WTC11 (cell line): ENCODE results near the gene ZNF548. TPM values are rescaled to one million over a fixed set of nuclear protein-coding genes. Genes with fewer than 3 reads are reported as not detected.

Experiments
- ATAC-seq: fragments of 200-7000 bp; cut with Tn5 transposase; 2 replicates; pipeline ENCODE4 v1.10.0; 2021; ENCODE audit warnings: mild to moderate bottlenecking, moderate library complexity
- Bru-seq: library from RNA; stranded (reverse); fragments of 400-500 nt; gene quantifications from one replicate; lab custom pipeline; 2021; lab: Mats Ljungman, UMichigan
- CTCF ChIA-PET: fragments of 300-600 bp; sonication (Branson Sonifier 250); formaldehyde crosslinking; loops from one replicate; lab custom pipeline; 2021; ENCODE audit warnings: antibody characterized with exemption; lab: Charles Lee
- POLR2A ChIA-PET: fragments of 350-600 bp; sonication (Branson Sonifier 250); formaldehyde crosslinking; loops from one replicate; lab custom pipeline; 2021; ENCODE audit warnings: antibody characterized with exemption; lab: Charles Lee
- DNase-seq: peaks from one replicate; pipeline ENCODE4 v3.0.0; 2021; ENCODE audit warnings: low spot score
- H3K27ac Mint-ChIP-seq: 2 replicates; pipeline ENCODE4 v1.8.0; 2021; ENCODE audit warnings: mixed read lengths
- H3K27me3 Mint-ChIP-seq: 2 replicates; pipeline ENCODE4 v1.8.0; 2021; ENCODE audit warnings: low read depth, mild to moderate bottlenecking, moderate library complexity, mixed read lengths
- H3K36me3 Mint-ChIP-seq: 2 replicates; pipeline ENCODE4 v1.8.0; 2021; ENCODE audit warnings: mixed read lengths
- H3K4me1 Mint-ChIP-seq: 2 replicates; pipeline ENCODE4 v1.8.0; 2022; ENCODE audit warnings: mixed read lengths
- H3K4me3 Mint-ChIP-seq: 2 replicates; pipeline ENCODE4 v1.8.0; 2021; ENCODE audit warnings: mild to moderate bottlenecking, moderate library complexity, mixed read lengths
- H3K9me3 Mint-ChIP-seq: 2 replicates; pipeline ENCODE4 v1.8.0; 2021; ENCODE audit warnings: mixed read lengths
- CBFB ChIP-seq: sonication (generic); formaldehyde crosslinking; IDR thresholded peaks from 2 replicates; pipeline ENCODE4 v1.8.1; 2022; ENCODE audit warnings: mild to moderate bottlenecking, low read depth, missing genetic modification reagents
- CREM ChIP-seq: sonication (generic); formaldehyde crosslinking; IDR thresholded peaks from 2 replicates; pipeline ENCODE4 v1.8.1; 2022; ENCODE audit warnings: mild to moderate bottlenecking, missing genetic modification reagents, moderate library complexity
- ETV6 ChIP-seq: sonication (generic); formaldehyde crosslinking; IDR thresholded peaks from 2 replicates; pipeline ENCODE4 v1.8.1; 2022; ENCODE audit warnings: mild to moderate bottlenecking, missing genetic modification reagents
- FOXK1 ChIP-seq: sonication (generic); formaldehyde crosslinking; IDR thresholded peaks from 2 replicates; pipeline ENCODE4 v1.8.0; 2022; ENCODE audit warnings: mild to moderate bottlenecking, moderate library complexity, missing genetic modification reagents
- GABPB1 ChIP-seq: sonication (generic); formaldehyde crosslinking; IDR thresholded peaks from 2 replicates; pipeline ENCODE4 v1.8.1; 2023; ENCODE audit warnings: mild to moderate bottlenecking, missing genetic modification reagents
- GTF2I ChIP-seq: fragments of 250-450 bp; sonication (Bioruptor Pico); conservative IDR thresholded peaks from 2 replicates; pipeline ENCODE4 v1.4.0; 2021; ENCODE audit warnings: mild to moderate bottlenecking
- MAX ChIP-seq: sonication (generic); formaldehyde crosslinking; IDR thresholded peaks from 2 replicates; pipeline ENCODE4 v1.8.0; 2022; ENCODE audit warnings: mild to moderate bottlenecking, missing genetic modification reagents
- NFYB ChIP-seq: sonication (generic); formaldehyde crosslinking; conservative IDR thresholded peaks from 2 replicates; pipeline ENCODE4 v1.8.0; 2022; ENCODE audit warnings: low read depth, missing genetic modification reagents
- NR1H2 ChIP-seq: sonication (generic); formaldehyde crosslinking; IDR thresholded peaks from 2 replicates; pipeline ENCODE4 v1.9.0; 2021; ENCODE audit warnings: mild to moderate bottlenecking, moderate library complexity, missing genetic modification reagents
- NR3C1 ChIP-seq: sonication (generic); formaldehyde crosslinking; conservative IDR thresholded peaks from 2 replicates; pipeline ENCODE4 v1.8.1; 2023; ENCODE audit warnings: low read depth, mild to moderate bottlenecking, missing genetic modification reagents
- OVOL2 ChIP-seq: fragments of 250-450 bp; sonication (Bioruptor Pico); IDR thresholded peaks from 2 replicates; pipeline ENCODE4 v1.9.0; 2021; ENCODE audit warnings: mild to moderate bottlenecking, borderline replicate concordance
- TEAD1 ChIP-seq: sonication (generic); formaldehyde crosslinking; IDR thresholded peaks from 2 replicates; pipeline ENCODE4 v1.8.0; 2022; ENCODE audit warnings: mild to moderate bottlenecking, missing genetic modification reagents
- ZBTB21 ChIP-seq: sonication (generic); formaldehyde crosslinking; IDR thresholded peaks from 2 replicates; pipeline ENCODE4 v1.8.1; 2023; ENCODE audit warnings: mild to moderate bottlenecking, missing genetic modification reagents, borderline replicate concordance
- ZNF232 ChIP-seq: sonication (generic); formaldehyde crosslinking; IDR thresholded peaks from 2 replicates; pipeline ENCODE4 v1.8.0; 2022; ENCODE audit warnings: mild to moderate bottlenecking, missing genetic modification reagents
- ZNF317 ChIP-seq: sonication (generic); formaldehyde crosslinking; IDR thresholded peaks from 2 replicates; pipeline ENCODE4 v1.8.1; 2023; ENCODE audit warnings: low read depth, mild to moderate bottlenecking, moderate library complexity, missing genetic modification reagents, borderline replicate concordance
- ZNF396 ChIP-seq: fragments of 250-450 bp; sonication (Bioruptor Pico); IDR thresholded peaks from 2 replicates; pipeline ENCODE4 v1.8.0; 2021; ENCODE audit warnings: mild to moderate bottlenecking, moderate library complexity, borderline replicate concordance
- long read RNA-seq, 3 experiments: library from RNA in 1 of 3; library from capped mRNA in 1 of 3; library from polyadenylated mRNA in 1 of 3; unstranded in 2 of 3; stranded (forward) in 1 of 3; transcript quantifications; one replicate each; pipeline ENCODE4 v2.0.0, GENCODE V29; 2021
- total RNA-seq: library from RNA; stranded (reverse); gene quantifications from 3 replicates; pipeline ENCODE4 v1.2.3, GENCODE V29; 2021
- TF ChIP-seq, protein P1 (sequence below): sonication (generic); formaldehyde crosslinking; IDR thresholded peaks from 2 replicates; pipeline ENCODE4 v1.8.1; 2023; ENCODE audit warnings: mild to moderate bottlenecking, missing genetic modification reagents
- TF ChIP-seq, protein P2 (sequence below): fragments of 250-450 bp; sonication (Bioruptor Pico); IDR thresholded peaks from 2 replicates; pipeline ENCODE4 v2.1.2; 2022; ENCODE audit warnings: mild to moderate bottlenecking, moderate library complexity
- TF ChIP-seq, protein P3 (sequence below): sonication (generic); formaldehyde crosslinking; conservative IDR thresholded peaks from 2 replicates; pipeline ENCODE4 v1.8.1; 2023; ENCODE audit warnings: mild to moderate bottlenecking, low read depth, missing genetic modification reagents, moderate library complexity
- TF ChIP-seq, protein P4 (sequence below): fragments of 250-450 bp; sonication (Bioruptor Pico); IDR thresholded peaks from 2 replicates; pipeline ENCODE4 v1.9.0; 2021; ENCODE audit warnings: mild to moderate bottlenecking
- TF ChIP-seq, protein P5 (sequence below): sonication (generic); formaldehyde crosslinking; IDR thresholded peaks from 2 replicates; pipeline ENCODE4 v1.8.1; 2022; ENCODE audit warnings: mild to moderate bottlenecking, moderate library complexity, missing genetic modification reagents
- TF ChIP-seq, protein P6 (sequence below): sonication (generic); formaldehyde crosslinking; conservative IDR thresholded peaks from 2 replicates; pipeline ENCODE4 v1.8.1; 2022; ENCODE audit warnings: mild to moderate bottlenecking, missing genetic modification reagents
- TF ChIP-seq, protein P7 (sequence below): sonication (generic); formaldehyde crosslinking; IDR thresholded peaks from 2 replicates; pipeline ENCODE4 v1.8.1; 2022; ENCODE audit warnings: low read depth, missing genetic modification reagents, borderline replicate concordance

ZNF548 gene
- total RNA-seq (10.8 to 14.2 TPM (median 11.3 TPM) in 3 replicates), Bru-seq, nascent RNA (percentile 84 among the genes with signal in this experiment)
- long read RNA-seq, experiment 1, transcript ZNF548-201 (4 exons, 2,115 nt) = major isoform, 22 of 28 reads
- long read RNA-seq, experiment 1, partial matches to known transcripts = 2 of 28 reads
- long read RNA-seq, experiment 1, other reads (novel, unspliced or antisense) = 1 of 28 reads
- long read RNA-seq, experiment 2, partial matches to known transcripts = 1 of 5 reads
- long read RNA-seq, experiment 2, other reads (novel, unspliced or antisense) = 1 of 5 reads
- long read RNA-seq, experiment 3, transcript ZNF548-201 (4 exons, 2,115 nt) = major isoform, 6 of 6 reads
- long read RNA-seq, experiment 3, partial matches to known transcripts = 0 of 6 reads
- long read RNA-seq, experiment 3, other reads (novel, unspliced or antisense) = 0 of 6 reads

- POLR2A ChIA-PET = interaction anchor here (0.6 to 1.4 kb wide), 5 partner anchors 26 to 224 kb away, joined by 3 to 6 read pairs (median 4); partner anchors contain the start of genes TRAPPC2B, ZNF134, ZNF264 and ZNF304
Measured at GRCh38 chr19:57389730-57390598, at the start of gene ZNF548. ZNF548 (plus strand) TSS chr19:57389854; CDS start chr19:57390100, 246 bp downstream.

GRCh38 chr19:57342582-57342981 lies 47.1 kb upstream of the ZNF548 start:
- no peaks in the 10 kb centered on the region for H3K36me3 Mint-ChIP-seq
- DNase-seq (no peak), ATAC-seq (no peak)
- H3K27me3 Mint-ChIP-seq = peaks cover 19% of the 10 kb centered on the region
- ChIA-PET POLR2A (interaction anchor here (0.6 kb wide), 2 partner anchors 59 to 103 kb away, joined by 3 to 4 read pairs; no protein-coding TSS in a partner anchor), CTCF (interaction anchor here (0.8 kb wide), 1 partner anchor 8 kb away, joined by 6 read pairs; the partner anchor contains the start of gene ZNF304)
- no peak overlapping the region for H3K27ac Mint-ChIP-seq
- no peak overlapping the region for H3K4me3 Mint-ChIP-seq
- no peaks in the 10 kb centered on the region for H3K4me1 Mint-ChIP-seq
- TF ChIP-seq, protein P1, sequence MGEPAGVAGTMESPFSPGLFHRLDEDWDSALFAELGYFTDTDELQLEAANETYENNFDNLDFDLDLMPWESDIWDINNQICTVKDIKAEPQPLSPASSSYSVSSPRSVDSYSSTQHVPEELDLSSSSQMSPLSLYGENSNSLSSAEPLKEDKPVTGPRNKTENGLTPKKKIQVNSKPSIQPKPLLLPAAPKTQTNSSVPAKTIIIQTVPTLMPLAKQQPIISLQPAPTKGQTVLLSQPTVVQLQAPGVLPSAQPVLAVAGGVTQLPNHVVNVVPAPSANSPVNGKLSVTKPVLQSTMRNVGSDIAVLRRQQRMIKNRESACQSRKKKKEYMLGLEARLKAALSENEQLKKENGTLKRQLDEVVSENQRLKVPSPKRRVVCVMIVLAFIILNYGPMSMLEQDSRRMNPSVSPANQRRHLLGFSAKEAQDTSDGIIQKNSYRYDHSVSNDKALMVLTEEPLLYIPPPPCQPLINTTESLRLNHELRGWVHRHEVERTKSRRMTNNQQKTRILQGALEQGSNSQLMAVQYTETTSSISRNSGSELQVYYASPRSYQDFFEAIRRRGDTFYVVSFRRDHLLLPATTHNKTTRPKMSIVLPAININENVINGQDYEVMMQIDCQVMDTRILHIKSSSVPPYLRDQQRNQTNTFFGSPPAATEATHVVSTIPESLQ (CRISPR knock-in tag) = no peak
- TF ChIP-seq, protein P2, sequence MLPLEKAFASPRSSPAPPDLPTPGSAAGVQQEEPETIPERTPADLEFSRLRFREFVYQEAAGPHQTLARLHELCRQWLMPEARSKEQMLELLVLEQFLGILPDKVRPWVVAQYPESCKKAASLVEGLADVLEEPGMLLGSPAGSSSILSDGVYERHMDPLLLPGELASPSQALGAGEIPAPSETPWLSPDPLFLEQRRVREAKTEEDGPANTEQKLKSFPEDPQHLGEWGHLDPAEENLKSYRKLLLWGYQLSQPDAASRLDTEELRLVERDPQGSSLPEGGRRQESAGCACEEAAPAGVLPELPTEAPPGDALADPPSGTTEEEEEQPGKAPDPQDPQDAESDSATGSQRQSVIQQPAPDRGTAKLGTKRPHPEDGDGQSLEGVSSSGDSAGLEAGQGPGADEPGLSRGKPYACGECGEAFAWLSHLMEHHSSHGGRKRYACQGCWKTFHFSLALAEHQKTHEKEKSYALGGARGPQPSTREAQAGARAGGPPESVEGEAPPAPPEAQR (CRISPR knock-in tag) = no peak
- TF ChIP-seq, protein P3, sequence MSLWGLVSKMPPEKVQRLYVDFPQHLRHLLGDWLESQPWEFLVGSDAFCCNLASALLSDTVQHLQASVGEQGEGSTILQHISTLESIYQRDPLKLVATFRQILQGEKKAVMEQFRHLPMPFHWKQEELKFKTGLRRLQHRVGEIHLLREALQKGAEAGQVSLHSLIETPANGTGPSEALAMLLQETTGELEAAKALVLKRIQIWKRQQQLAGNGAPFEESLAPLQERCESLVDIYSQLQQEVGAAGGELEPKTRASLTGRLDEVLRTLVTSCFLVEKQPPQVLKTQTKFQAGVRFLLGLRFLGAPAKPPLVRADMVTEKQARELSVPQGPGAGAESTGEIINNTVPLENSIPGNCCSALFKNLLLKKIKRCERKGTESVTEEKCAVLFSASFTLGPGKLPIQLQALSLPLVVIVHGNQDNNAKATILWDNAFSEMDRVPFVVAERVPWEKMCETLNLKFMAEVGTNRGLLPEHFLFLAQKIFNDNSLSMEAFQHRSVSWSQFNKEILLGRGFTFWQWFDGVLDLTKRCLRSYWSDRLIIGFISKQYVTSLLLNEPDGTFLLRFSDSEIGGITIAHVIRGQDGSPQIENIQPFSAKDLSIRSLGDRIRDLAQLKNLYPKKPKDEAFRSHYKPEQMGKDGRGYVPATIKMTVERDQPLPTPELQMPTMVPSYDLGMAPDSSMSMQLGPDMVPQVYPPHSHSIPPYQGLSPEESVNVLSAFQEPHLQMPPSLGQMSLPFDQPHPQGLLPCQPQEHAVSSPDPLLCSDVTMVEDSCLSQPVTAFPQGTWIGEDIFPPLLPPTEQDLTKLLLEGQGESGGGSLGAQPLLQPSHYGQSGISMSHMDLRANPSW (CRISPR knock-in tag) = no peak
- TF ChIP-seq ZNF317 (CRISPR knock-in tag) (no peak), CBFB (CRISPR knock-in tag) (no peak)
- no peaks in the 10 kb centered on the region for H3K9me3 Mint-ChIP-seq

More at GRCh38 chr19:57389730-57390598, at the start of gene ZNF548:
- CTCF ChIA-PET = interaction anchor here (0.6 to 1.9 kb wide), 8 partner anchors 14 to 285 kb away, joined by 3 to 9 read pairs (median 4); partner anchors contain the start of genes TRAPPC2B, ZNF547 and ZNF549
- ATAC-seq = peak; percentile 99
- TF ChIP-seq OVOL2 (no peak), MAX (CRISPR knock-in tag) (peak; percentile 47; the same call in 1 of the 2 replicates), GABPB1 (CRISPR knock-in tag) (peak; percentile 80), CREM (CRISPR knock-in tag) (peak; percentile 92), NR1H2 (CRISPR knock-in tag) (no peak), GTF2I (CRISPR knock-in tag) (no peak), ZNF232 (CRISPR knock-in tag) (0 out of 2 replicates have a peak, but pooled peaks have one; percentile 55), NFYB (peak; percentile 75), ETV6 (CRISPR knock-in tag) (0 out of 2 replicates have a peak, but pooled peaks have one; percentile 26), TEAD1 (peak; percentile 27; the same call in 1 of the 2 replicates), NR3C1 (CRISPR knock-in tag) (no peak), ZNF396 (no peak), ZNF317 (CRISPR knock-in tag) (no peak), FOXK1 (peak; percentile 94), ZBTB21 (peak; percentile 99)
- TF ChIP-seq, protein P4, sequence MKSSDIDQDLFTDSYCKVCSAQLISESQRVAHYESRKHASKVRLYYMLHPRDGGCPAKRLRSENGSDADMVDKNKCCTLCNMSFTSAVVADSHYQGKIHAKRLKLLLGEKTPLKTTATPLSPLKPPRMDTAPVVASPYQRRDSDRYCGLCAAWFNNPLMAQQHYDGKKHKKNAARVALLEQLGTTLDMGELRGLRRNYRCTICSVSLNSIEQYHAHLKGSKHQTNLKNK (CRISPR knock-in tag) = no peak
- TF ChIP-seq, protein P5, sequence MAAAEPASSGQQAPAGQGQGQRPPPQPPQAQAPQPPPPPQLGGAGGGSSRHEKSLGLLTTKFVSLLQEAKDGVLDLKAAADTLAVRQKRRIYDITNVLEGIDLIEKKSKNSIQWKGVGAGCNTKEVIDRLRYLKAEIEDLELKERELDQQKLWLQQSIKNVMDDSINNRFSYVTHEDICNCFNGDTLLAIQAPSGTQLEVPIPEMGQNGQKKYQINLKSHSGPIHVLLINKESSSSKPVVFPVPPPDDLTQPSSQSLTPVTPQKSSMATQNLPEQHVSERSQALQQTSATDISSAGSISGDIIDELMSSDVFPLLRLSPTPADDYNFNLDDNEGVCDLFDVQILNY (CRISPR knock-in tag) = peak; percentile 72
- TF ChIP-seq, protein P6, sequence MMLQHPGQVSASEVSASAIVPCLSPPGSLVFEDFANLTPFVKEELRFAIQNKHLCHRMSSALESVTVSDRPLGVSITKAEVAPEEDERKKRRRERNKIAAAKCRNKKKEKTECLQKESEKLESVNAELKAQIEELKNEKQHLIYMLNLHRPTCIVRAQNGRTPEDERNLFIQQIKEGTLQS (CRISPR knock-in tag) = no peak
- TF ChIP-seq, protein P7, sequence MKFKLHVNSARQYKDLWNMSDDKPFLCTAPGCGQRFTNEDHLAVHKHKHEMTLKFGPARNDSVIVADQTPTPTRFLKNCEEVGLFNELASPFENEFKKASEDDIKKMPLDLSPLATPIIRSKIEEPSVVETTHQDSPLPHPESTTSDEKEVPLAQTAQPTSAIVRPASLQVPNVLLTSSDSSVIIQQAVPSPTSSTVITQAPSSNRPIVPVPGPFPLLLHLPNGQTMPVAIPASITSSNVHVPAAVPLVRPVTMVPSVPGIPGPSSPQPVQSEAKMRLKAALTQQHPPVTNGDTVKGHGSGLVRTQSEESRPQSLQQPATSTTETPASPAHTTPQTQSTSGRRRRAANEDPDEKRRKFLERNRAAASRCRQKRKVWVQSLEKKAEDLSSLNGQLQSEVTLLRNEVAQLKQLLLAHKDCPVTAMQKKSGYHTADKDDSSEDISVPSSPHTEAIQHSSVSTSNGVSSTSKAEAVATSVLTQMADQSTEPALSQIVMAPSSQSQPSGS (CRISPR knock-in tag) = no peak
- Mint-ChIP-seq H3K36me3 (no peaks in the 10 kb centered on the region), H3K27ac (peak within 1 kb of the TSS; percentile 97), H3K4me1 (peaks cover 13% of the 10 kb centered on the region), H3K27me3 (peaks cover 19% of the 10 kb centered on the region), H3K4me3 (peak within 1 kb of the TSS; percentile 95), H3K9me3 (no peaks in the 10 kb centered on the region)
- peak; percentile 99 for DNase-seq
